ENCODE measurements around the gene KMT2C.
"Not testable (repeated sequence)": the region's sequence is repeated elsewhere in the genome, so short reads cannot be mapped to it uniquely, and the experiment has no call there.

Gene KMT2C

GRCh38 chr7:152286972-152287371 is 148.8 kb downstream of the KMT2C start:
- DNase-seq, result not testable (repeated sequence)

- not testable (repeated sequence) for DNase-seq
Observed at GRCh38 chr7:152286219-152286618, 149.6 kb downstream of the KMT2C start.

GRCh38 chr7:152284998-152285397 is 150.8 kb downstream of the KMT2C start:
- DNase-seq, result not testable (repeated sequence)

GRCh38 chr7:152277687-152278086 is 158.1 kb downstream of the KMT2C start:
- DNase-seq, result not testable (repeated sequence)

GRCh38 chr7:152270427-152270826 is 165.4 kb downstream of the KMT2C start:
- not testable (repeated sequence) for DNase-seq

- DNase-seq, result not testable (repeated sequence)
Observed at GRCh38 chr7:152266859-152267258, 168.9 kb downstream of the KMT2C start.

DNA sequence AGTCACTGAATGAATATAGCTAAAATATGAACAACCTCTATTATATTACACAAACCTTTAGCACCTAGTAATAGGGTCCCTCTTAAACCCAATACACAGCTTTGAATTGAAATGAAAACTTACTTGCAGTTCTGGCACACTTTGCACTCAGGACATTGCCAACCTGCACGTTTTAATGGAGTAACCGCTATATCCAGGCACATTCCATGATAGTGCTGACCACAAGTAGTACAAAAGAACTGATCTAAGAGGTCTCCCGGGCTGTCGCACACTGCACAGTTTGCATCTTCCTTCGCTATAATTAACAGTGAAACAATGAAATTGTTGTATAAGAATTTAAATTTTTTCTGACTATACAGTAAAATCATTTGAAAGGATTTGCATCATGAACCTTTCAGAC is 170.9 kb downstream of the KMT2C start:
- not testable (repeated sequence) for DNase-seq

GRCh38 chr7:152262146-152262545 is 173.7 kb downstream of the KMT2C start:
- DNase-seq, result not testable (repeated sequence)

DNA sequence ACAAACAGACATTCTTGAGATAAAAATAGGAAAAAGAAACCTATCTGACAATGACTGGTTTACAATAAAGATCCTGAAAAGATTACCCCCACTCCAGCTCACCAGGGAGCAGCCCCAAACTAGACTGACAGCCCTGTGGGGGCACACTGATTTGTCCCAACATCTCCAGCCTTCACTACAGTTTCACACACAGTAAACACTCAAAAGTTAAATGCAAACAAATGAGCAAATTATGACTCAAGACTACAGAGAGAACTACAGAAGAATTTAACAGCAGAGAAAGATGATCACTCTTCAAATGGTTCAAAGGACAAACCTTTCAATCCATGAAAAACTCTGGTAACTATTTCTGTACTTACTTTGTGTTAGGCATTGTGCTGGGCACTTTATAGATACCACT is 176.2 kb downstream of the KMT2C start:
- not testable (repeated sequence) for DNase-seq

DNA sequence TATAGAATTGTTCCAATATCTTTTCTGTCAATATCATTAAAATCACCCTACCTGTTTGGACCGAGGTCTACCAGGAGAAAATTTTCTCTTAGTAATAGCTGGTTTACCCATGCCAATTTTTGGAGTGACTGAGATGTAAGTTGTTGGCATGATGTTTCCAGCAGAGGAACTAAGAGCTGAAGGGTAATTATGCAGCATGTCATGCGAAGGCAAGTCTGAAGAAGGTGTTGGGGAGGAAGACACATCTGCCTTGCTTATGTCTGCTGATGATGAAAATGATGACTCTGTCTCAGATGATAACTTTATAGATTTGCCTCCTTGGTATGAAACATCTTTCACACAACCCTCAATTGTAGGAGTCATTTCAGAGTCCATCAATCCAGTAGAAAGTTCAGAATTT is 188.0 kb downstream of the KMT2C start:
- not testable (repeated sequence) for DNase-seq

DNA sequence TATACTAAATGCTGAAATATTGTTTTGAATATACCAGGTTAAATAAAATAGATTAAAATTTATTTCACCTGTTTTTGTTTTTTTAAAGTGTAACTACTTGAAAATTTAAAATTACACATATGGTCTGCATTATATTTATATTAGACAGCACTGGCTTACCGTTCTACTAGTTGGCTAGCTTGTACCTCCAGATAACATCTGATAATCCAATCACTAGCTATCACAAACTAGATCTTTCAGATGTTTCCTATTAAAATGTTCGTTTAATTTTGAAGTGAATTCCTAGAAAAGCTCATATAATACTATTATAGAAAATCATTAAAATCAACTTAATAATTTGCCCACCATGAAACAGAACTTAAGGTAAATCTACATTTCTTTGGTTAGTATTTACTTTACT is 190.4 kb downstream of the KMT2C start:
- DNase-seq, result not testable (repeated sequence)

DNA sequence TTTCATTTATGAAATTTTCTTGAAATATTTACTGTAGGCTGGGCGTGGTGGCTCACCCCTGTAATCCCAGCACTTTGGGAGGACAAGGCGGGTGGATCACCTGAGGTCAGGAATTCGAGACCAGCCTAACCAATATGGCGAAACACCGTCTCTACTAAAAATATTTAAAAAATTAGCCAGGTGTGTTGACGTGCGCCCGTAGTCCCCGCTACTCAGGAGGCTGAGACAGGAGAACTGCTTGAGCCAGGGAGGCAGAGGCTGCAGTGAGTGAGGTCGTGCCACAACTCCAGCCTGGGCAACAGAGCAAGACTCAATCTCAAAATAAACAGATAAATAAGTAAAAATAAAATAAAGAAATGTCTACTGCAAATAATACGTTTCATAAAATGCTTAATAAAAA is 192.3 kb downstream of the KMT2C start:
- DNase-seq, result not testable (repeated sequence)

GRCh38 chr7:152241301-152241700 is 194.5 kb downstream of the KMT2C start:
- not testable (repeated sequence) for DNase-seq

DNA sequence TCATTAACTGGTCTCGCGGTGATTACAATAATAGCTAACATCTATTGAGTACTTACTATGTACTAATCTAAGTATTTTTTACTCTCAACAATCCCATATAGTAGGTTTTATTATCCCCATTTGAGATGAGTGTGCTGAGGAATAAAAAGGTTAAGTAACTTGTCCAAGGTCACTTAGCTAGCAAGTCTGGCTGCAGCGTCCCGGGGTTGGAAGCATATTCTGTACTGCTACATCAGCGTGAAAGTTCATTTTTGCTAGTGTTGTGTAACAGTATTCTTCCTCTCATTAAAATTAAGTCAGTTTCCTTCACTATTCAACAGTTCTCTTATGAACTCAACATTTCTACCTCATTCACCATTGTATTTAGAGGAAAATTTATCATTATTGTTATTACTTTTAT is 199.5 kb downstream of the KMT2C start:
- DNase-seq, result not testable (repeated sequence)

DNA sequence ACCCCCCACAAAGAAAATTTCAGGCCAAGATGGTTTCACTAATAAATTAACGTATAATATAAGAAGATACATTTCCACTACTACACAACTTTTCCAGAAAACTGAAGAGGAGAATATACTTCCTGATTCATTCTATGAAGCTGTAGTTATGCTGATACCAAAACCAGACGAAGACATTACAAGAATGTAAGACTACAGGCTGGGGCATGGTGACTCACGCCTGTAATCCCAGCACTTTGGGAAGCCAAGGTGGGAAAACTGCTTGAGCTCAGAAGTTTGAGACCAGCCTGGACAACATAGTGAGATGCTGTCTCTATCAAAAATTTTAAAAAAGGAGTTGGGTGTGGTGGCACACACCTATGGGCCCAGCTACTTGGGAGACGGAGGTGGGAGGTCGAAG is 201.4 kb downstream of the KMT2C start:
- DNase-seq, result not testable (repeated sequence)

DNA sequence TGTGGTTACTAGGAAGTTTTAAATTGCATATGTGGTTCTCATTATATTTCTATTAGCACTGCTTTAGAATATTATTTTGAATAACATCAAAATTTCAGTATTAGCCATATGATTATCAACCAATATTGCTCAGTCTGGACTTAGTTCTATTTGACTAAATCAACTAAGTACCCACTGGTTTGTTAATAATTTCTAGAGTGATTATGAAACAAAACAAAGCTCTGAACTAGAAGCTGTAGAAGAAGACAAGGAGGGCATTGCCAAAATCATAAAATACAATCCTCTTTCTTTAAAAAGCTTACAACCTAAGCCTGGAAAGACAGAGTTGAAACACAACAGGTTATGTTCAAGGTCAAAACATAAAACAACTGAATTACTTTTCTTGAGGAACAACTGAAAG is 204.7 kb downstream of the KMT2C start:
- no peak for DNase-seq

DNA sequence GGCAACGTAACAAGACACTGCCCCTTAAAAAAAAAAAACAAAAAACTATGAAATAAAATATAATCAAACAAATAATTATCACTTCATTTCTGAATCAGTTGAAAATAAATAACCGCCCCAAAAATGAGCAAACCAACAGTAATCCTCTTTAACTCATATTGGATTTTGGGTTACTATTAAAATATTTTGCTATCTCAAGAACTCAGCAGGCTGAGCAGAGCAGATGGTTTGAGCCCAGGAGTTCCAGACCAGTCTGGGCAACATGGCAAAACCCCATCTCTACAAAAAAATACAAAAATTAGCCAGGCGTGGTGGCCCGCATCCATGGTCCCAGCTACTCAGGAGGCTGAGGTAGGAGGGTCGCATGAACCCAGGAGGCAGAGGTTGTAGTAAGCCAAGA is 216.2 kb downstream of the KMT2C start:
- DNase-seq, result not testable (repeated sequence)

- DNase-seq, result not testable (repeated sequence)
Observed at GRCh38 chr7:152208766-152209165, 227.0 kb downstream of the KMT2C start.

GRCh38 chr7:152204417-152204816 is 231.4 kb downstream of the KMT2C start:
- not testable (repeated sequence) for DNase-seq

DNA sequence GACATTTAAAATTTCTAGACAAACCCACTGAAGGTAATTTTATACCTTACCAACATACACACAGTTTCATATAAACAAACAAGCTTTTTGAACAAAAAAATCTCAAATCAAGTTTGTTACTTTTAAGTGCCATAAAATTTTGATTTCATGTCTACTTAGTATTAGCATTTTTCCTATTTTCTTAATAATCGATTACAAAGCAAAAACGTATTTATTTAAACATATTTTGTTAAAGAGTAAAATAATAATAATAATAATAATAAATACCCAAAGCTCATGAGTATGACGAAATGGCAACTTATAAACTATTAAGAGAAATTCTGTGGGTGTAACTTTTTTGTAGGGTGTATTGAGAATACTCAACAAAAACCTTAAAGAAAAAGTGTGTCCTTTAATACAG is 232.7 kb downstream of the KMT2C start:
- no peak for DNase-seq

DNA sequence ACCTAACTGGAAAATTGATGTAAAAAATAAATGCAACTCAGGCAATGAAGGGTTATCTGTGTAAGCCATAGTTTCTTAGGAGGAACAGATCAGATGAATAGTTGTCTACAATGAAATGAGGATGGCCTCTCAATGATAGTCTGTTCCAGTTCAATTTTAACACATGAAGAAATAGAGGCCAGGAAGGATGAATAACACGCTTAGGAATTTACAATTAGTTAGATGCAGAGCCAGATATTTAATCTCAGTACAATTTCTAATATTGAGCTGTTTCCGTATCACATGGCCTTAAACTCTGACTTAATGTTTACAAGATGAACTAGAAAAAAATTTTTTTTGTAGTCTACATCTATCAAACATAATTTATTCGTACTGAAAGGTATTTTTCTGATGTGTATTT is 233.7 kb downstream of the KMT2C start:
- DNase-seq, result no peak

- DNase-seq, result no peak
Observed at GRCh38 chr7:152200395-152200794, 235.4 kb downstream of the KMT2C start.

DNA sequence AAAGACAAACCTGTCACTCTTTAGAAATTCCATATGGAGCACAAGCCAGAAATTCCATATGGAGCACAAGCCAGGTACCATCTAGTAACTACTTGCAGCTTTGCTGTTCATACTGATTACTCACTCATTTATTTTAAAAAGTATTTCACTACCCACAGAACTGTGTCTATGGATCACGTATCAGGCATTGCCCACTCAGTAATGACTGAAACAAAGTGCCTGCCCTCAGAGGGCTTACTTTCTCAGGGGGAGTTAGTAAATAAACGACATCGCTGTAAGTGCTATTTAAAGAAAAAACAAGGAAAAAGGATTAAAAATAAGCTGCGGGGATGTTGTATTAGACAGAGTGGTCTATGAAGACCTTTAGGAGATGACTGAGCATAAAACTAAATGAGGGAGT is 239.4 kb downstream of the KMT2C start:
- DNase-seq, result no peak

DNA sequence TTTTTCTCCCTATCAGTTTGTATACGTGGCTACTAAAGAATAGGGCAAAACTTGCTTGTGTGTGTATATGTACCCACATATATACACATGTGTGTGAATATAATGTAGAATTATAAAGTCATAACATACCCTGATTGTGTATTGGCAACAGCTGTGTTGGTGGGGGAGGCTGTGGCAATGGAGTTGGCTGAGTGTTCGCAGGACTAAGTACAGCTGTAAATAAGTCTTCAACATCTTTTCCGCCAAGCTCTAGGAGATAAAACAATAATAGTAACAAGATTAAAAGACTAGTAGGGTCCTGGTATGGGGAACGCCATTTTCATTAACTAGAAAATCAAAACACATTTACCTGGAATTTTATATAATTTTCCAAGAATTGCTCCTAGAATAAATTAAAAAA is 241.9 kb downstream of the KMT2C start:
- no peak for DNase-seq

DNA sequence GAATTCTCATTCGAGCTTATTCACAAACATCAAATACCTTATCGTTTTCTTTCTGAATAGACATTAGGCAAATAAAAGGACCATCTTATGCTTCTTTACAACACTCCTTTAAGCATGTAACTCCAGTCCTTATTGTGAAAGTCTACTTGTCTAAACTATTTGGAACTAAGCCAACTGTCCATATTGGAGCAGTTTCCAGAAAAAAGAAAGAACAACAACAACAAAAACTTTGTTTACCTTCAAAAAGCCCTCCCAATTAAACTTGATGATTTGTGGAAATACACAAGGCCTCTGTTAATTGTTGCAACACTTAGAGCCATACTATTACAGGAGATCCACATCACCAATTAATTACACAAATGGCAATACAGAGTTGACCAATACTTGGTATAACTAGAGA is 246.7 kb downstream of the KMT2C start:
- no peak for DNase-seq

- no peak for DNase-seq
Observed at GRCh38 chr7:152185558-152185957, 250.2 kb downstream of the KMT2C start.
